Neural cell (in vitro differentiated cells): ENCODE data around the gene XG. TPM values are rescaled to one million over a fixed set of nuclear protein-coding genes. Genes with fewer than 3 reads are reported as not detected.

Experiments used
- H2AFZ ChIP-seq: fragments of 200-600, 300-800 bp; sonication (generic), shearing (Covaris generic); 2 replicates; pipeline ENCODE4 v1.6.0; 2014; ENCODE audit warnings: low read depth, mild to moderate bottlenecking, antibody characterized with exemption, low read length, moderate library complexity
- H3F3A ChIP-seq: fragments of 200-600 bp; shearing (Covaris generic); 2 replicates; pipeline ENCODE4 v1.6.1; 2016; ENCODE audit warnings: mild to moderate bottlenecking, moderate library complexity, mixed read lengths, antibody characterized with exemption, low read length; ENCODE audit not compliant: insufficient read depth, poor library complexity, severe bottlenecking
- H3K27ac ChIP-seq: fragments of 200-600, 300-800 bp; sonication (generic), shearing (Covaris generic); 2 replicates; pipeline ENCODE4 v1.5.1; 2014; ENCODE audit warnings: mild to moderate bottlenecking, low read length, moderate library complexity
- H3K27me3 ChIP-seq: fragments of 300-800, 200-600 bp; sonication (generic), shearing (Covaris generic); 2 replicates; pipeline ENCODE4 v1.6.0; 2014; ENCODE audit warnings: mild to moderate bottlenecking, low read depth, low read length, moderate library complexity; ENCODE audit not compliant: insufficient read depth
- H3K36me3 ChIP-seq: fragments of 300-800, 200-600 bp; sonication (generic), shearing (Covaris generic); 2 replicates; pipeline ENCODE4 v1.5.1; 2014; ENCODE audit warnings: mild to moderate bottlenecking, antibody characterized with exemption, low read length, moderate library complexity; ENCODE audit not compliant: insufficient read depth
- H3K4me2 ChIP-seq: fragments of 300-800, 200-600 bp; sonication (generic), shearing (Covaris generic); 2 replicates; pipeline ENCODE4 v1.6.0; 2014; ENCODE audit warnings: mild to moderate bottlenecking, low read length
- H3K4me3 ChIP-seq: fragments of 300-800, 200-600 bp; sonication (generic), shearing (Covaris generic); 2 replicates; pipeline ENCODE4 v1.5.1; 2014; ENCODE audit warnings: mild to moderate bottlenecking, low read length, moderate library complexity
- H3K79me2 ChIP-seq: fragments of 200-600 bp; shearing (Covaris generic); replicated peaks from 2 replicates; pipeline ENCODE4 v1.6.0; 2014; ENCODE audit warnings: mild to moderate bottlenecking, low read length, moderate library complexity; ENCODE audit not compliant: insufficient read depth
- H3K9ac ChIP-seq: fragments of 300-800, 200-600 bp; sonication (generic), shearing (Covaris generic); 2 replicates; pipeline ENCODE4 v1.6.1; 2016; ENCODE audit warnings: mild to moderate bottlenecking, low read length, mixed read lengths
- H3K9me2 ChIP-seq: fragments of 200-600 bp; shearing (Covaris generic); 2 replicates; pipeline ENCODE4 v1.6.1; 2016; ENCODE audit warnings: mild to moderate bottlenecking, low read length, mixed read lengths; ENCODE audit not compliant: insufficient read depth
- H3K9me3 ChIP-seq: fragments of 200-600, 300-800 bp; sonication (generic), shearing (Covaris generic); 2 replicates; pipeline ENCODE4 v1.6.1; 2016; ENCODE audit warnings: mild to moderate bottlenecking, mixed run types, low read length, moderate library complexity, mixed read lengths
- H4K20me1 ChIP-seq: fragments of 200-600 bp; shearing (Covaris generic); 2 replicates; pipeline ENCODE4 v1.6.1; 2016; ENCODE audit warnings: mild to moderate bottlenecking, mixed run types; ENCODE audit not compliant: insufficient read depth
- EP300 ChIP-seq: fragments of 450-650 bp; conservative IDR thresholded peaks from 2 replicates; pipeline ENCODE4 v1.6.1; 2014; ENCODE audit warnings: antibody characterized with exemption, mild to moderate bottlenecking, moderate library complexity; ENCODE audit not compliant: poor library complexity, severe bottlenecking
- EZH2 ChIP-seq: fragments of 200-600, 300-800 bp; shearing (Covaris generic), sonication (generic); IDR thresholded peaks from 2 replicates; pipeline ENCODE4 v1.6.1; 2014; ENCODE audit warnings: antibody characterized with exemption, low read length, borderline replicate concordance, mild to moderate bottlenecking; ENCODE audit not compliant: insufficient read depth, poor library complexity, severe bottlenecking
- MXI1 ChIP-seq: fragments of 450-650 bp; conservative IDR thresholded peaks from 2 replicates; pipeline ENCODE4 v1.6.1; 2014; ENCODE audit warnings: antibody characterized with exemption, mild to moderate bottlenecking; ENCODE audit not compliant: poor library complexity, severe bottlenecking
- POLR2AphosphoS5 ChIP-seq: IDR thresholded peaks from 2 replicates; pipeline ENCODE4 v1.6.1; 2012
- RAD21 ChIP-seq: fragments of 450-650 bp; conservative IDR thresholded peaks from 2 replicates; pipeline ENCODE4 v1.6.1; 2014; ENCODE audit warnings: antibody characterized with exemption, mild to moderate bottlenecking, moderate library complexity
- SMC3 ChIP-seq: fragments of 450-650 bp; conservative IDR thresholded peaks from 2 replicates; pipeline ENCODE4 v1.6.1; 2014; ENCODE audit warnings: antibody characterized with exemption, mild to moderate bottlenecking, moderate library complexity; ENCODE audit not compliant: poor library complexity
- TAF1 ChIP-seq: IDR thresholded peaks from 2 replicates; pipeline ENCODE4 v1.6.1; 2012; ENCODE audit warnings: low read depth
- polyA plus RNA-seq: library from polyadenylated mRNA; depleted of rRNA; stranded (reverse); fragments of >200 nt; gene quantifications from 2 replicates; pipeline ENCODE4 v1.2.3, GENCODE V29; 2014
- TF ChIP-seq, protein P1 (sequence below): IDR thresholded peaks from 2 replicates; pipeline ENCODE4 v1.6.1; 2012; ENCODE audit warnings: borderline replicate concordance
- TF ChIP-seq, protein P2 (sequence below): fragments of 450-650 bp; IDR thresholded peaks from 2 replicates; pipeline ENCODE4 v1.5.1; 2014; ENCODE audit warnings: antibody characterized with exemption, mild to moderate bottlenecking, moderate library complexity; ENCODE audit not compliant: poor library complexity, severe bottlenecking

The XG gene
- polyA plus RNA-seq, 1 donor from 2014 or later = 0.37 TPM

- H3K79me2 ChIP-seq = no peaks in the 10 kb centered on the region
- H3K9me3 ChIP-seq = no peaks in the 10 kb centered on the region
- H3K4me3 ChIP-seq = no peak overlapping the region
- no peaks in the 10 kb centered on the region for H3K9me2 ChIP-seq
- no peaks in the 10 kb centered on the region for H3F3A ChIP-seq
- no peaks in the 10 kb centered on the region for H3K36me3 ChIP-seq
- no peak overlapping the region for H3K9ac ChIP-seq
- no peak overlapping the region for H3K4me2 ChIP-seq
- H4K20me1 ChIP-seq = no peaks in the 10 kb centered on the region
- no peak overlapping the region for H2AFZ ChIP-seq
- TF ChIP-seq EP300 (no peak), MXI1 (no peak), POLR2AphosphoS5 (no peak), EZH2 (no peak), SMC3 (no peak), RAD21 (no peak), TAF1 (no peak)
- TF ChIP-seq, protein P1, sequence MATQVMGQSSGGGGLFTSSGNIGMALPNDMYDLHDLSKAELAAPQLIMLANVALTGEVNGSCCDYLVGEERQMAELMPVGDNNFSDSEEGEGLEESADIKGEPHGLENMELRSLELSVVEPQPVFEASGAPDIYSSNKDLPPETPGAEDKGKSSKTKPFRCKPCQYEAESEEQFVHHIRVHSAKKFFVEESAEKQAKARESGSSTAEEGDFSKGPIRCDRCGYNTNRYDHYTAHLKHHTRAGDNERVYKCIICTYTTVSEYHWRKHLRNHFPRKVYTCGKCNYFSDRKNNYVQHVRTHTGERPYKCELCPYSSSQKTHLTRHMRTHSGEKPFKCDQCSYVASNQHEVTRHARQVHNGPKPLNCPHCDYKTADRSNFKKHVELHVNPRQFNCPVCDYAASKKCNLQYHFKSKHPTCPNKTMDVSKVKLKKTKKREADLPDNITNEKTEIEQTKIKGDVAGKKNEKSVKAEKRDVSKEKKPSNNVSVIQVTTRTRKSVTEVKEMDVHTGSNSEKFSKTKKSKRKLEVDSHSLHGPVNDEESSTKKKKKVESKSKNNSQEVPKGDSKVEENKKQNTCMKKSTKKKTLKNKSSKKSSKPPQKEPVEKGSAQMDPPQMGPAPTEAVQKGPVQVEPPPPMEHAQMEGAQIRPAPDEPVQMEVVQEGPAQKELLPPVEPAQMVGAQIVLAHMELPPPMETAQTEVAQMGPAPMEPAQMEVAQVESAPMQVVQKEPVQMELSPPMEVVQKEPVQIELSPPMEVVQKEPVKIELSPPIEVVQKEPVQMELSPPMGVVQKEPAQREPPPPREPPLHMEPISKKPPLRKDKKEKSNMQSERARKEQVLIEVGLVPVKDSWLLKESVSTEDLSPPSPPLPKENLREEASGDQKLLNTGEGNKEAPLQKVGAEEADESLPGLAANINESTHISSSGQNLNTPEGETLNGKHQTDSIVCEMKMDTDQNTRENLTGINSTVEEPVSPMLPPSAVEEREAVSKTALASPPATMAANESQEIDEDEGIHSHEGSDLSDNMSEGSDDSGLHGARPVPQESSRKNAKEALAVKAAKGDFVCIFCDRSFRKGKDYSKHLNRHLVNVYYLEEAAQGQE = no peak
- TF ChIP-seq, protein P2, sequence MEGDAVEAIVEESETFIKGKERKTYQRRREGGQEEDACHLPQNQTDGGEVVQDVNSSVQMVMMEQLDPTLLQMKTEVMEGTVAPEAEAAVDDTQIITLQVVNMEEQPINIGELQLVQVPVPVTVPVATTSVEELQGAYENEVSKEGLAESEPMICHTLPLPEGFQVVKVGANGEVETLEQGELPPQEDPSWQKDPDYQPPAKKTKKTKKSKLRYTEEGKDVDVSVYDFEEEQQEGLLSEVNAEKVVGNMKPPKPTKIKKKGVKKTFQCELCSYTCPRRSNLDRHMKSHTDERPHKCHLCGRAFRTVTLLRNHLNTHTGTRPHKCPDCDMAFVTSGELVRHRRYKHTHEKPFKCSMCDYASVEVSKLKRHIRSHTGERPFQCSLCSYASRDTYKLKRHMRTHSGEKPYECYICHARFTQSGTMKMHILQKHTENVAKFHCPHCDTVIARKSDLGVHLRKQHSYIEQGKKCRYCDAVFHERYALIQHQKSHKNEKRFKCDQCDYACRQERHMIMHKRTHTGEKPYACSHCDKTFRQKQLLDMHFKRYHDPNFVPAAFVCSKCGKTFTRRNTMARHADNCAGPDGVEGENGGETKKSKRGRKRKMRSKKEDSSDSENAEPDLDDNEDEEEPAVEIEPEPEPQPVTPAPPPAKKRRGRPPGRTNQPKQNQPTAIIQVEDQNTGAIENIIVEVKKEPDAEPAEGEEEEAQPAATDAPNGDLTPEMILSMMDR = no peak
- no peak overlapping the region for H3K27ac ChIP-seq
- H3K27me3 ChIP-seq = no peaks in the 10 kb centered on the region
These were observed 3.5 kb upstream of the XG start for GRCh38 chrX:2748171-2748814.

GRCh38 chrX:2748815-2749188 lies 3.0 kb upstream of the XG start:
- no peaks in the 10 kb centered on the region for H3K9me3 ChIP-seq
- H3K4me2 ChIP-seq = no peak overlapping the region
- no peak overlapping the region for H3K4me3 ChIP-seq
- H3K27ac ChIP-seq = no peak overlapping the region
- H3K9ac ChIP-seq = no peak overlapping the region
- H3K79me2 ChIP-seq = no peaks in the 10 kb centered on the region
- no peaks in the 10 kb centered on the region for H3K36me3 ChIP-seq
- H3K27me3 ChIP-seq = no peaks in the 10 kb centered on the region
- no peak overlapping the region for H2AFZ ChIP-seq
- no peaks in the 10 kb centered on the region for H3F3A ChIP-seq
- H4K20me1 ChIP-seq = no peaks in the 10 kb centered on the region
- H3K9me2 ChIP-seq = no peaks in the 10 kb centered on the region
- TF ChIP-seq SMC3 (no peak), EZH2 (no peak)

- H3F3A ChIP-seq = no peaks in the 10 kb centered on the region
- TF ChIP-seq, protein P1 = no peak
- TF ChIP-seq MXI1 (no peak), EP300 (no peak), TAF1 (no peak), SMC3 (no peak), RAD21 (no peak), POLR2AphosphoS5 (no peak), EZH2 (no peak)
- TF ChIP-seq, protein P2 = no peak
- H3K36me3 ChIP-seq = no peaks in the 10 kb centered on the region
- no peaks in the 10 kb centered on the region for H3K9me3 ChIP-seq
- H3K27me3 ChIP-seq = no peaks in the 10 kb centered on the region
- H4K20me1 ChIP-seq = no peaks in the 10 kb centered on the region
- no peak overlapping the region for H3K9ac ChIP-seq
- no peak overlapping the region for H3K4me2 ChIP-seq
- no peak overlapping the region for H2AFZ ChIP-seq
- no peaks in the 10 kb centered on the region for H3K9me2 ChIP-seq
- no peak overlapping the region for H3K4me3 ChIP-seq
- no peaks in the 10 kb centered on the region for H3K79me2 ChIP-seq
- H3K27ac ChIP-seq = no peak overlapping the region
These were observed 549 bp upstream of the XG start for GRCh38 chrX:2751291-2751690.
